ENCODE measurements around the gene TUBB4B.

- TF ChIP-seq CTCF (conservative IDR thresholded peaks at IDR 0.05; ENCODE audit: low read depth, low read length) (no peak), EZH2 (IDR thresholded peaks at IDR 0.05; ENCODE audit: borderline replicate concordance, low read depth, low read length, poor library complexity, severe bottlenecking) (no peak)
Measured at GRCh38 chr9:137214620-137215019, 26.5 kb upstream of the TUBB4B start.
